Measurements from ENCODE around the gene HSPA12A. TPM values are rescaled to one million over a fixed set of nuclear protein-coding genes. Genes with fewer than 3 reads are reported as not detected.
A peak's percentile ranks its signal among the peaks of the same experiment; 100 is the strongest.

HSPA12A gene
- total RNA-seq, 4 donors from 2014 or later: 9.6 to 26.6 (median 18.2) TPM

- peak; percentile 51 to 68 for DNase-seq (ENCODE audit: low spot score in 2 of 2)
Observed at GRCh38 chr10:116756277-116756676, 13.9 kb upstream of the HSPA12A start.

GRCh38 chr10:116753759-116754158 lies 11.4 kb upstream of the HSPA12A start:
- no peaks in the 10 kb centered on the region for H3K9me3 ChIP-seq
- no peaks in the 10 kb centered on the region for H3K36me3 ChIP-seq
- DNase-seq (ENCODE audit: low spot score in 2 of 2): no peak
- H3K4me3 ChIP-seq: no peak overlapping the region
- H3K4me1 ChIP-seq: peaks cover 15% of the 10 kb centered on the region
- H3K27me3 ChIP-seq: no peaks in the 10 kb centered on the region
- TF ChIP-seq CTCF (IDR thresholded peaks at IDR 0.05): no peak
- no peak for TF ChIP-seq POLR2A (IDR thresholded peaks at IDR 0.05)
- TF ChIP-seq POLR2AphosphoS5 (IDR thresholded peaks at IDR 0.05): no peak
- TF ChIP-seq EP300 (IDR thresholded peaks at IDR 0.05): no peak
- WGBS: 38% methylated on average over 8 of the region's 8 CpGs
- H3K27ac ChIP-seq: no peak overlapping the region

More at GRCh38 chr10:116756277-116756676, 13.9 kb upstream of the HSPA12A start:
- no peaks in the 10 kb centered on the region for H3K9me3 ChIP-seq
- no peak overlapping the region for H3K27ac ChIP-seq
- no peak for TF ChIP-seq CTCF (IDR thresholded peaks at IDR 0.05)
- TF ChIP-seq EP300 (IDR thresholded peaks at IDR 0.05): no peak
- TF ChIP-seq POLR2AphosphoS5 (IDR thresholded peaks at IDR 0.05): no peak
- no peak for TF ChIP-seq POLR2A (IDR thresholded peaks at IDR 0.05)
- H3K27me3 ChIP-seq: no peaks in the 10 kb centered on the region
- WGBS: 25% methylated on average over 7 of the region's 8 CpGs
- peaks cover 15% of the 10 kb centered on the region for H3K4me1 ChIP-seq
- H3K4me3 ChIP-seq: no peak overlapping the region
- H3K36me3 ChIP-seq: no peaks in the 10 kb centered on the region

GRCh38 chr10:116752969-116753665 lies 10.8 kb upstream of the HSPA12A start:
- H3K27ac ChIP-seq: no peak overlapping the region
- peaks cover 15% of the 10 kb centered on the region for H3K4me1 ChIP-seq
- peak in 1 of 2 donors; percentile 24 for DNase-seq (ENCODE audit: low spot score in 2 of 2)
- no peak overlapping the region for H3K4me3 ChIP-seq
- TF ChIP-seq CTCF (IDR thresholded peaks at IDR 0.05) (no peak), POLR2AphosphoS5 (IDR thresholded peaks at IDR 0.05) (no peak), EP300 (IDR thresholded peaks at IDR 0.05) (no peak)
- H3K9me3 ChIP-seq: no peaks in the 10 kb centered on the region
- no peaks in the 10 kb centered on the region for H3K27me3 ChIP-seq
- no peaks in the 10 kb centered on the region for H3K36me3 ChIP-seq
- 68% methylated on average over 4 of the region's 4 CpGs for WGBS

GRCh38 chr10:116752563-116752962 lies 10.2 kb upstream of the HSPA12A start:
- Histone ChIP-seq H3K4me3 (no peak overlapping the region), H3K9me3 (no peaks in the 10 kb centered on the region), H3K27ac (no peak overlapping the region), H3K27me3 (no peaks in the 10 kb centered on the region), H3K4me1 (peaks cover 15% of the 10 kb centered on the region), H3K36me3 (no peaks in the 10 kb centered on the region)
- DNase-seq (ENCODE audit: low spot score in 2 of 2): peak in 1 of 2 donors; percentile 2
- 84% methylated on average over 1 of the region's 1 CpG for WGBS
- no peak for TF ChIP-seq POLR2AphosphoS5 (IDR thresholded peaks at IDR 0.05)
- TF ChIP-seq CTCF (IDR thresholded peaks at IDR 0.05): no peak
- no peak for TF ChIP-seq POLR2A (IDR thresholded peaks at IDR 0.05)
- TF ChIP-seq EP300 (IDR thresholded peaks at IDR 0.05): no peak

- TF ChIP-seq EP300 (IDR thresholded peaks at IDR 0.05) (no peak), POLR2A (IDR thresholded peaks at IDR 0.05) (no peak), CTCF (IDR thresholded peaks at IDR 0.05) (no peak), POLR2AphosphoS5 (IDR thresholded peaks at IDR 0.05) (no peak)
- Histone ChIP-seq H3K4me3 (no peak overlapping the region), H3K9me3 (no peaks in the 10 kb centered on the region), H3K27ac (no peak overlapping the region), H3K27me3 (no peaks in the 10 kb centered on the region), H3K36me3 (no peaks in the 10 kb centered on the region), H3K4me1 (peaks cover 3% of the 10 kb centered on the region)
- WGBS: 90% methylated on average over 1 of the region's 1 CpG
- no peak for DNase-seq (ENCODE audit: low spot score in 2 of 2)
Observed at GRCh38 chr10:116748471-116748870, 6.1 kb upstream of the HSPA12A start.
